Urinary bladder (tissue), 4 donors: ENCODE measurements around the gene RP9. TPM values are rescaled to one million over a fixed set of nuclear protein-coding genes. Genes with fewer than 3 reads are reported as not detected.

Experiments used
- DNase-seq: peaks from one replicate; pipeline ENCODE4 v3.0.0-alpha.2; 2015; ENCODE audit errors: extremely low spot score
- H3K27ac ChIP-seq: one replicate; pipeline ENCODE4 v1.5.1; 2013; ENCODE audit warnings: low read depth, mild to moderate bottlenecking, moderate library complexity
- H3K36me3 ChIP-seq: one replicate; pipeline ENCODE4 v1.6.1; 2013; ENCODE audit warnings: mild to moderate bottlenecking, moderate library complexity; ENCODE audit not compliant: insufficient read depth
- H3K4me1 ChIP-seq: one replicate; pipeline ENCODE4 v1.6.1; 2013; ENCODE audit warnings: mild to moderate bottlenecking, moderate library complexity; ENCODE audit not compliant: insufficient read depth
- H3K4me3 ChIP-seq: one replicate; pipeline ENCODE4 v1.5.1; 2013; ENCODE audit warnings: low read depth, low read length
- WGBS: extraction: QIAGEN DNeasy Blood & Tissue Kit; methylation state at CpG from one replicate; pipeline ENCODE4 v1.1.7; 2013; 5-methylcytosine and 5-hydroxymethylcytosine counted together
- polyA plus RNA-seq: library from polyadenylated mRNA; stranded (reverse); fragments of 200-250 nt; gene quantifications from one replicate; pipeline ENCODE4 v1.2.3, GENCODE V29; 2013
- total RNA-seq: library from RNA; depleted of rRNA; stranded (reverse); fragments of >200 nt; gene quantifications from one replicate; pipeline ENCODE4 v1.2.3, GENCODE V29; 2014
- donor health status: healthy with polysubstance abuse.
- donor health status: healthy.

Gene RP9
- total RNA-seq (7.8 TPM), polyA plus RNA-seq (10.1 TPM)

- peaks cover 2% of the 10 kb centered on the region for H3K4me1 ChIP-seq
- H3K27ac ChIP-seq, result no peak within 1 kb of the TSS
- WGBS, result under 1% methylated on average over 100 of the region's 100 CpGs
- peak within 1 kb of the TSS; percentile 96 for H3K4me3 ChIP-seq
- no peaks in the 10 kb centered on the region for H3K36me3 ChIP-seq
- DNase-seq, result no peak
These were observed at the start of gene RP9 for GRCh38 chr7:33109005-33109757. Gene RP9, minus strand, starts transcription at chr7:33109404. Its CDS starts 32 bp downstream, at chr7:33109372.

GRCh38 chr7:33157781-33158180 lies 48.6 kb upstream of the RP9 start:
- WGBS, result 50% methylated on average over 2 of the region's 2 CpGs
- no peaks in the 10 kb centered on the region for H3K36me3 ChIP-seq
- no peak overlapping the region for H3K4me3 ChIP-seq
- H3K27ac ChIP-seq, result no peak overlapping the region
- peaks cover 1% of the 10 kb centered on the region for H3K4me1 ChIP-seq
- DNase-seq, result no peak

- H3K36me3 ChIP-seq, result no peaks in the 10 kb centered on the region
- no peak for DNase-seq
- peaks cover 1% of the 10 kb centered on the region for H3K4me1 ChIP-seq
- 23% methylated on average over 1 of the region's 1 CpG for WGBS
- H3K27ac ChIP-seq, result no peak overlapping the region
- H3K4me3 ChIP-seq, result no peak overlapping the region
These were observed 48.1 kb upstream of the RP9 start for GRCh38 chr7:33157311-33157710.

- no peaks in the 10 kb centered on the region for H3K36me3 ChIP-seq
- H3K4me1 ChIP-seq, result peaks cover 1% of the 10 kb centered on the region
- H3K4me3 ChIP-seq, result no peak overlapping the region
- WGBS, result 95% methylated on average over 2 of the region's 2 CpGs
- no peak overlapping the region for H3K27ac ChIP-seq
- DNase-seq, result no peak
These were observed 47.2 kb upstream of the RP9 start for GRCh38 chr7:33156441-33156840.

- no peak for DNase-seq
- H3K36me3 ChIP-seq, result no peaks in the 10 kb centered on the region
- WGBS, result 96% methylated on average over 2 of the region's 2 CpGs
These were observed 46.6 kb upstream of the RP9 start for GRCh38 chr7:33155811-33156210.

GRCh38 chr7:33152087-33152486 lies 42.9 kb upstream of the RP9 start:
- Histone ChIP-seq H3K4me3 (no peak overlapping the region), H3K4me1 (peaks cover 1% of the 10 kb centered on the region), H3K27ac (no peak overlapping the region), H3K36me3 (no peaks in the 10 kb centered on the region)
- DNase-seq, result no peak
- WGBS, result 65% methylated on average over 3 of the region's 3 CpGs

More at GRCh38 chr7:33155811-33156210, 46.6 kb upstream of the RP9 start:
- peaks cover 1% of the 10 kb centered on the region for H3K4me1 ChIP-seq
- H3K27ac ChIP-seq, result no peak overlapping the region
- H3K4me3 ChIP-seq, result no peak overlapping the region

GRCh38 chr7:33145156-33145555 lies 36.0 kb upstream of the RP9 start:
- no peak overlapping the region for H3K4me3 ChIP-seq
- DNase-seq, result no peak
- no peaks in the 10 kb centered on the region for H3K36me3 ChIP-seq
- WGBS, result 93% methylated on average over 5 of the region's 5 CpGs
- no peak overlapping the region for H3K27ac ChIP-seq
- no peaks in the 10 kb centered on the region for H3K4me1 ChIP-seq

GRCh38 chr7:33143996-33144718 lies 35.0 kb upstream of the RP9 start:
- DNase-seq, result no peak
- H3K27ac ChIP-seq, result no peak overlapping the region
- H3K4me3 ChIP-seq, result no peak overlapping the region
- no peaks in the 10 kb centered on the region for H3K4me1 ChIP-seq
- 91% methylated on average over 4 of the region's 4 CpGs for WGBS
- H3K36me3 ChIP-seq, result no peaks in the 10 kb centered on the region

GRCh38 chr7:33142585-33142984 lies 33.4 kb upstream of the RP9 start:
- WGBS, result 87% methylated on average over 1 of the region's 1 CpG
- no peaks in the 10 kb centered on the region for H3K36me3 ChIP-seq
- no peak overlapping the region for H3K4me3 ChIP-seq
- no peaks in the 10 kb centered on the region for H3K4me1 ChIP-seq
- no peak overlapping the region for H3K27ac ChIP-seq
- DNase-seq, result no peak

GRCh38 chr7:33137103-33137502 lies 27.9 kb upstream of the RP9 start:
- Histone ChIP-seq H3K4me3 (no peak overlapping the region), H3K4me1 (no peaks in the 10 kb centered on the region), H3K27ac (no peak overlapping the region), H3K36me3 (no peaks in the 10 kb centered on the region)
- WGBS, result 95% methylated on average over 15 of the region's 15 CpGs
- DNase-seq, result no peak

- H3K4me3 ChIP-seq, result peak overlapping the region; percentile 67
- no peaks in the 10 kb centered on the region for H3K36me3 ChIP-seq
- no peaks in the 10 kb centered on the region for H3K4me1 ChIP-seq
- no peak for DNase-seq
- WGBS, result 14% methylated on average over 3 of the region's 3 CpGs
- no peak overlapping the region for H3K27ac ChIP-seq
These were observed 21.0 kb upstream of the RP9 start for GRCh38 chr7:33130184-33130583.

GRCh38 chr7:33129806-33130153 lies 20.6 kb upstream of the RP9 start:
- no peak for DNase-seq
- Histone ChIP-seq H3K4me1 (no peaks in the 10 kb centered on the region), H3K27ac (no peak overlapping the region), H3K4me3 (peak overlapping the region; percentile 67), H3K36me3 (no peaks in the 10 kb centered on the region)
- under 1% methylated on average over 11 of the region's 11 CpGs for WGBS

- peak within 1 kb of the TSS; percentile 82 for H3K27ac ChIP-seq
- H3K4me3 ChIP-seq, result peak within 1 kb of the TSS; percentile 67
- WGBS, result under 1% methylated on average over 57 of the region's 57 CpGs
- peak; percentile 85 for DNase-seq
- H3K36me3 ChIP-seq, result no peaks in the 10 kb centered on the region
- H3K4me1 ChIP-seq, result no peaks in the 10 kb centered on the region
These were observed 20.0 kb upstream of the RP9 start, which contains the start of gene BBS9 for GRCh38 chr7:33128990-33129805. Gene BBS9, plus strand, starts transcription at chr7:33129564. Its CDS starts 16,689 bp downstream, at chr7:33146253.
